HepG2 (cell line): Measurements from ENCODE around the gene CNPPD1. TPM values are rescaled to one million over a fixed set of nuclear protein-coding genes. Genes with fewer than 3 reads are reported as not detected.

Experiments
- AHDC1 ChIP-seq: sonication (generic); formaldehyde crosslinking; IDR thresholded peaks from 2 replicates; pipeline ENCODE4 v1.5.1; 2020; ENCODE audit warnings: mild to moderate bottlenecking, missing genetic modification reagents, borderline replicate concordance
- BRCA1 ChIP-seq: sonication (generic); formaldehyde crosslinking; IDR thresholded peaks from 2 replicates; pipeline ENCODE4 v1.4.0; 2020; ENCODE audit warnings: missing genetic modification reagents
- CC2D1A ChIP-seq: sonication (generic); formaldehyde crosslinking; IDR thresholded peaks from 2 replicates; pipeline ENCODE4 v1.8.1; 2023; ENCODE audit warnings: mild to moderate bottlenecking, missing genetic modification reagents
- CHD2 ChIP-seq: IDR thresholded peaks from 2 replicates; pipeline ENCODE4 v1.6.1; 2011; ENCODE audit warnings: low read depth, low read length, improper control_type of control experiment
- FOXK2 ChIP-seq: fragments of 450-650 bp; IDR thresholded peaks from 2 replicates; pipeline ENCODE4 v1.6.1; 2016
- GATAD2A ChIP-seq: IDR thresholded peaks from 2 replicates; pipeline ENCODE4 v1.6.1; 2016
- HDAC6 ChIP-seq: fragments of 200-600 bp; sonication (generic); IDR thresholded peaks from 2 replicates; pipeline ENCODE4 v1.7.0; 2017; ENCODE audit warnings: mild to moderate bottlenecking, antibody characterized with exemption, low read length, low read depth
- IKZF5 ChIP-seq: IDR thresholded peaks from 2 replicates; pipeline ENCODE4 v1.6.1; 2018; ENCODE audit warnings: missing genetic modification reagents, mild to moderate bottlenecking, missing compliant biosample characterization
- JUND ChIP-seq: sonication (generic); formaldehyde crosslinking; IDR thresholded peaks from 2 replicates; pipeline ENCODE4 v1.8.0; 2022; ENCODE audit warnings: mild to moderate bottlenecking, missing genetic modification reagents
- KMT2A ChIP-seq: sonication (generic); formaldehyde crosslinking; IDR thresholded peaks from 2 replicates; pipeline ENCODE4 v1.4.0; 2020; ENCODE audit warnings: missing genetic modification reagents
- MXD4 ChIP-seq: IDR thresholded peaks from 2 replicates; pipeline ENCODE4 v1.6.1; 2016; ENCODE audit warnings: mild to moderate bottlenecking, missing biosample characterization, missing genetic modification reagents
- NR2F1 ChIP-seq, 2 experiments: fragments of 450-650 bp in 1 of 2; formaldehyde crosslinking in 1 of 2; IDR thresholded peaks; 2 replicates each; pipeline versions ENCODE4 v1.5.0 to v1.6.1; 2016 to 2020; ENCODE audit warnings: mild to moderate bottlenecking in 1 of 2, missing compliant biosample characterization in 1 of 2, missing genetic modification reagents in 1 of 2, moderate library complexity in 1 of 2
- SP2 ChIP-seq: sonication (generic); formaldehyde crosslinking; IDR thresholded peaks from 2 replicates; pipeline ENCODE4 v1.5.1; 2020; ENCODE audit warnings: mild to moderate bottlenecking, missing genetic modification reagents
- STAG1 ChIP-seq: sonication (generic); formaldehyde crosslinking; IDR thresholded peaks from 2 replicates; pipeline ENCODE4 v1.4.0; 2020; ENCODE audit warnings: missing genetic modification reagents
- ZBTB3 ChIP-seq: sonication (generic); formaldehyde crosslinking; IDR thresholded peaks from 2 replicates; pipeline ENCODE4 v1.4.0; 2020; ENCODE audit warnings: low read depth, mild to moderate bottlenecking, moderate library complexity, missing genetic modification reagents, borderline replicate concordance
- ZFAT ChIP-seq: sonication (generic); formaldehyde crosslinking; conservative IDR thresholded peaks from 2 replicates; pipeline ENCODE4 v1.8.1; 2023; ENCODE audit warnings: missing genetic modification reagents, inconsistent platforms
- ZNF275 ChIP-seq: sonication (generic); formaldehyde crosslinking; IDR thresholded peaks from 2 replicates; pipeline ENCODE4 v1.8.0; 2022; ENCODE audit warnings: missing genetic modification reagents, mild to moderate bottlenecking, inconsistent platforms, borderline replicate concordance
- ZNF3 ChIP-seq: IDR thresholded peaks from 2 replicates; pipeline ENCODE4 v1.7.0; 2017; ENCODE audit warnings: inconsistent platforms
- ZNF589 ChIP-seq: sonication (generic); formaldehyde crosslinking; conservative IDR thresholded peaks from 2 replicates; pipeline ENCODE4 v1.8.0; 2022; ENCODE audit warnings: mild to moderate bottlenecking, moderate library complexity, missing genetic modification reagents
- ZNF7 ChIP-seq: IDR thresholded peaks from 2 replicates; pipeline ENCODE4 v1.6.1; 2016; ENCODE audit warnings: missing biosample characterization, missing genetic modification reagents
- ZNF768 ChIP-seq: sonication (generic); formaldehyde crosslinking; IDR thresholded peaks from 2 replicates; pipeline ENCODE4 v1.4.0; 2020; ENCODE audit warnings: missing genetic modification reagents
- ZSCAN30 ChIP-seq: sonication (generic); formaldehyde crosslinking; IDR thresholded peaks from 2 replicates; pipeline ENCODE4 v1.5.0; 2020; ENCODE audit warnings: mild to moderate bottlenecking, missing genetic modification reagents
- polyA plus RNA-seq, 8 experiments: library from polyadenylated mRNA; depleted of rRNA in 3 of 8; stranded (reverse) in 7 of 8; unstranded in 1 of 8; fragments of >200 nt; fragmentation: Illumina TruSeq in 4 of 8; extraction: Trizol in 4 of 8; gene quantifications; 2 replicates each; pipeline versions ENCODE4 v1.2.1 to v1.2.3, GENCODE V29; 2011 to 2016; ENCODE audit warnings: low read depth in 4 of 8, missing spikeins in 1 of 8, mixed read lengths in 1 of 8; ENCODE audit not compliant: insufficient read depth in 1 of 8
- total RNA-seq, 5 experiments: library from RNA; depleted of rRNA; stranded (reverse); fragments of >200 nt; fragmentation: Illumina TruSeq; extraction: Trizol; gene quantifications; 2 replicates each; pipeline ENCODE4 v1.2.3, GENCODE V29; 2016; ENCODE audit warnings: low read depth in 1 of 5

The CNPPD1 gene
- total and polyA plus RNA-seq, 2 of the 13 experiments (the other 11 are each of a cell fraction or from before 2014, with no cell fraction given) = 35.5 to 49.4 TPM

GRCh38 chr2:219177552-219178376, 1.0 kb upstream of the CNPPD1 start, which contains the start of gene RETREG2 (continued):
- TF ChIP-seq AHDC1 (CRISPR knock-in tag) (peak; percentile 27; the same call in 1 of the 2 replicates), FOXK2 (no peak; the same call in 1 of the 2 replicates), KMT2A (CRISPR knock-in tag) (0 out of 2 replicates have a peak, but pooled peaks have one; percentile 34), MXD4 (CRISPR knock-in tag) (no peak), ZNF7 (CRISPR knock-in tag) (no peak), ZSCAN30 (CRISPR knock-in tag) (0 out of 2 replicates have a peak, but pooled peaks have one; percentile 26), BRCA1 (CRISPR knock-in tag) (peak; percentile 54; the same call in 1 of the 2 replicates), ZNF589 (CRISPR knock-in tag) (peak; percentile 54; the same call in 1 of the 2 replicates), ZNF275 (CRISPR knock-in tag) (peak; percentile 86; the same call in 1 of the 2 replicates), ZFAT (CRISPR knock-in tag) (0 out of 2 replicates have a peak, but pooled peaks have one; percentile 35), STAG1 (CRISPR knock-in tag) (peak; percentile 6; the same call in 1 of the 2 replicates), JUND (no peak), GATAD2A (CRISPR knock-in tag) (peak; percentile 40), ZNF768 (CRISPR knock-in tag) (peak; percentile 15; the same call in 1 of the 2 replicates), CHD2 (no peak), SP2 (CRISPR knock-in tag) (peak; percentile 78), ZBTB3 (CRISPR knock-in tag) (peak; percentile 92; the same call in 1 of the 2 replicates), IKZF5 (CRISPR knock-in tag) (peak; percentile 81), CC2D1A (0 out of 2 replicates have a peak, but pooled peaks have one; percentile 12), ZNF3 (CRISPR knock-in tag) (no peak), NR2F1 (CRISPR knock-in tag; IDR thresholded peaks at IDR 0.05) (no peak), HDAC6 (no peak)
